GDM1 (cell line): ENCODE data around the gene KRTAP4-9.
"Not testable (repeated sequence)": the region's sequence is repeated elsewhere in the genome, so short reads cannot be mapped to it uniquely, and the experiment has no call there.

Source experiments
- DNase-seq: peaks from one replicate; lab custom pipeline; 2025; lab: John Stamatoyannopoulos, UW

The KRTAP4-9 gene

DNA sequence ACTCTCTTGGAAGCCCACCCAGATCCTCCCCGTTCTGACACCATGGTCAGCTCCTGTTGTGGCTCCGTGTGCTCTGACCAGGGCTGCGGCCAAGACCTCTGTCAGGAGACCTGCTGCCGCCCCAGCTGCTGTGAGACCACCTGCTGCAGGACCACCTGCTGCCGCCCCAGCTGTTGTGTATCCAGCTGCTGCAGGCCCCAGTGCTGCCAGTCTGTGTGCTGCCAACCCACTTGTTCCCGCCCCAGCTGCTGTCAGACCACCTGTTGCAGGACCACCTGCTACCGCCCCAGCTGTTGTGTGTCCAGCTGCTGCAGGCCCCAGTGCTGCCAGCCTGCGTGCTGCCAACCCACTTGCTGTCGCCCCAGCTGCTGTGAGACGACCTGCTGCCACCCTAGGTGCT, at the start of gene KRTAP4-9:
TSS of gene KRTAP4-9 (plus strand) at position 43 of the 400 bp plus-strand sequence. CDS start at position 43, 0 bp downstream.
- not testable (repeated sequence) for DNase-seq

DNA sequence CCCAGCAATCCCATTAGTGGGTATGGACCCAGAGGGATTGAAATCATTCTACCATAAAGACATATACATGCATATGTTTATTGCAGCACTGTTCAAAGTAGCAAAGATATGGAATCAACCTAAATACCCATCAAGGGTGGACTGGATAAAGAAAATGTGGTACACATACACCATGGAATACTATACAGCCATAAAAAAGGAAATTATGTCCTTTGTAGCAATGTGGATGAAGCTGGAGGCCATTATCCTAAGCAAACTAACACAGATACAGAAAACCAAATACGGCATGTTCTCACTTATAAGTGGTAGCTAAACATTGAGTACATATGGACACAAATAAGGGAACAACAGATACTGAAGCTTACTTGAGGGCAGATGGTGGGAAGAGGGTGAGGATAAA, 47.6 kb upstream of the KRTAP4-9 start:
- no peak for DNase-seq

DNA sequence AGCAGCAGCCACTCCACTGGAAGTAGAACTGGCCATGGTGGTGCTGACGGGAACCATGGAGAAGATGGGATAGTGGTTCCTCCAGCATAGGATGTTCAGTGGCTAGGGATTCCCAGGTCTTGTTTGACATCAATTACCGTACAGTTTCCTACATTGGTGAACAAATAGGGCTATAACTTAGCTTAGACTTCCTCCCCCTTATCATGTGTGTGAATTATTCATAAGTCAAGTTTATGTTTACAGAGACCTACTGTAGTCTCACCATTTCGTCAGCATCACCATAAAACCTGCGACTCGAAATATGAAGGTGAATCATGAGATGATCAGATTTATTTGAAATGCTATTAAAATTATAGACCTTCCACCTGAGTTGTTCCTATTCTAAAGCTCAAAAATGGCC, 46.4 kb upstream of the KRTAP4-9 start:
- no peak for DNase-seq

DNA sequence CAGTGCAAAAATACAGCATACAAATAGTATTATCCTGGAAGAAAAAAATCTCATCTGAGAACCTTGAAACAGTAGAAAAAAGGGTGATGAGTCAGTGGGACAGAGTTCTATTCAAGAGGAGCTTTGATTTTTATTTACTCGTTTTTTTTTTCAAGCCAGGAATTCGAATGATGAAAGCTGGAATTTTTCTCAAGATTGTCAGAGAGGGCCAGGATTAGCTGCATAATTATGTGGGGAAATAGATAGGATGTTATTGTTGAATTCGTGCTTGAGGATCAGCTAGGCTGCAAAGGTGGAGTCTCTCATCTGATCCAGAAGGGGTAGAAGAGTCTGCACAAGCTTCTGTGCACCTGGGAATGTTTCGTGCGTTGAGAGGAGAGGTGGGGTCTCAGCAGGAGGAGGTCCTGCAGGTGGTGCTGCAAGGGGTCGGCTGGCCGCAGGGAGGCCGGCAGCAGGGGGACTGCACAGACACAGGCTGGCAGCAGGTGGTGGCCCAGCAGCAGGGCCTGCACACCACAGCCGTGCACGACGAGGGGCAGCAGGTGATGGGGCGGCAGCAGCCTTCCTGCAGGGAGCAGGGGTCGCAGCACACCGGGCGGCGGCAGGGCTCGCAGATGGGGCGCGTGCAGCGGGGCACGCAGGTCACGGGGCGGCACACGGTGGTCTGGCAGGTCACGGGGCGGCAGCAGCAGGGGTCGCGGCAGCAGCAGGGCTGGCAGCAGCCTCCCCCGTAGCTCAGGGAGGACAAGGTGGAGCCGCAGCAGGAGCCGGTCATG, 45.7 kb upstream of the KRTAP4-9 start:
- DNase-seq: not testable (repeated sequence)

DNA sequence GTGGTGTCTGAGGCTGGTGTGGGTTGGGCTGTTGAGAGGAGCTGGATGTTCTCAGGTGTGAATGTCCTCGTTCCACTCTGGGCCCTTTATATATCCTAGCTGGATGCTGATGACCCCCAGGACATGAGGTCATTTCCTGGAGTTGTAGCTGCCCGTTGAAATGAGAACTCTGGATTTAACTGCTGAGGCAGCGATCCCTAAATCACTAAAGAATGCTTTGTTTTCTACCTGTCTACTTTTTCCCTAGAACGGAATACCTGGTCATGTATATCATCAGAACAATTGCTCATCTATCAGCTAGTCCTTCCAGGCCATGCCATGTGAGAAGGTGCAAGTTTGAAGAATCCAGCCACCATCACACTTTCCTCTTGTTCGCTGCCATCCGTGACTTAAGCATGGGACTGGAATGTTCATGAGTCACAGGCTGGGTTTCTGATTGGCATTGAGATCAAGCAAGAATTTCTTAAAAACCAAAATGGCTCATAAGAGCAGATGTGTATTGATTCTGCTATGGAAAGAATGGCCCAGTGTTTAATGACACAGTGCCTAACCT, 45.1 kb upstream of the KRTAP4-9 start, which contains the start of gene KRTAP2-3:
TSS of gene KRTAP2-3 (minus strand) at position 63 of the 553 bp plus-strand sequence. CDS start 64 bp downstream, outside the sequence.
- no peak for DNase-seq

DNA sequence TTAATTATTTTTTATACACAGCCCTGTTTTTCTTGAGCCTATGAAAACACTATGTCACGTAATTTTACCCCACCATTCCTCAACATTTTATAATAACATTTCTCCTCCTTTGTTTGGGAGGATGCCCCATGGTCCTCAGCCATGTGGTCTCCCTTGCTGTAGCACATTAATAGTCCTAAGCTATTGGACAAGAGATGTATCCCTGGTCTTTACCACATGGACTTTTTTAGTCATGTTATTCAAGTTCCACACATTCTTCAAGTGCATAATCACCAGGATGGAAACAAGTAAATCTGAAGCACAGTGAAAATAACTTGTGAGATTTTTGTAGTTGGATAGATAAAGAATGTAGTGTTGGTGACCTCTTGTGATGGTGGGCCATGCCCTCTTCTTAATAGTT, 43.2 kb upstream of the KRTAP4-9 start:
- no peak for DNase-seq

DNA sequence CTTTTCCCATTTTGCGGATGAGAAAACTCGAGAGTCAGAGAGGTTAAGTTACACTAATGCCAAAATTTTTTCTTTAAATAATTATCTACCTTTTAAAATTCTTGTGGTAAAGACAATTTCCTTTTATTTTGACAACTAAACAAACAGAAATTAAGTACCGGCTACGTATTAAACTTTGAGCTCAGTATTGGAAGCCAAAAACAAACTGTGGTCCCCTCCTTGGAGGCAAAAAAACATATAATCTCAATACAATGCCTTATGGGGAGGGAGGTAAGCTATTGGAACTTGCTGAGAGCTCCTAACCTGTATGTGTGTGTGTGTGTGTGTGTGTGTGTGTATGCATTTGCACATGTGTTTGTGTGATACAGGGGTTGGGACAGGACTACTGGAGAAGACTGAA, 41.7 kb upstream of the KRTAP4-9 start:
- DNase-seq: no peak

DNA sequence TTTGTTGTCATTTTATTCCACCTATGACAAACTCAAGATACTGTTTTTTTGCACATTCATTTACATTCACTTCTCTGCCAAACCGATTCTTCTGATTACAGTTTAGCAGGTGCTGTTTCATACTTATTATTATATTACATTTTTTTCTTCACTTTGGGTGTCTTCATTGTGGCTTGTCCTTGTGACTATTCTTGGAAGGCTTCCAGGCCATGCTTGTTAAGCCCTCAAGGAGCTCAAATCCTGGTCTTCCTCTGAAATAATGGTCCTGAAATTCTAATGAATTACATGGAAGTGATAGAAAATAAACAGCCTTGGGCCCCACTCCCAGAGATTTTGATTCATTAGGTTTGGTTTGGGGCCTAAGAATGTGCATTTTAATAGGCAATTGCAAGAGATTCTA, 40.9 kb upstream of the KRTAP4-9 start:
- no peak for DNase-seq

DNA sequence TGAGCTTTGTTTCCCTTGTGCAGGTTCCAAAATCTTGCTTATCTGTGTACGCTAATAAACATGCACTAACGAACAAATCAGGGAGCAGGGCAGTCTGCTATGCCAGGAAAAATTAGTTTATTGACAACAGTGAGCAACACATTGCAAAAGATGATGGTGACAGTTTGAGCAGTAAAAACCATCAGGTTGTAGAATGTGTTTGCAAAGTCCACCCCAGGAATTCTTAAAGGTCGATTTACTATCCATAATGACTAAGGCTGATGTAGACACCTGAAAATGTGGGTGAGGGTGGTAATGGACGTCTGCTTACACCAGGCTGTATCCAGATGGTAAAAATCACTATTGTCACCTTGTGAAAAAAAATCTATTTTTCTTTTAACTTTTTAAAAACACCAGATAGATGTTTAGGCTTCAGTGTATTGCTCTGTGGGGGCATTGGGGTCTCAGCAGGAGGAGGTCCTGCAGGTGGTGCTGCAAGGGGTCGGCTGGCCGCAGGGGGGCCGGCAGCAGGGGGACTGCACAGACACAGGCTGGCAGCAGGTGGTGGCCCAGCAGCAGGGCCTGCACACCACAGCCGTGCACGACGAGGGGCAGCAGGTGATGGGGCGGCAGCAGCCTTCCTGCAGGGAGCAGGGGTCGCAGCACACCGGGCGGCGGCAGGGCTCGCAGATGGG, 40.0 kb upstream of the KRTAP4-9 start:
- not testable (repeated sequence) for DNase-seq

DNA sequence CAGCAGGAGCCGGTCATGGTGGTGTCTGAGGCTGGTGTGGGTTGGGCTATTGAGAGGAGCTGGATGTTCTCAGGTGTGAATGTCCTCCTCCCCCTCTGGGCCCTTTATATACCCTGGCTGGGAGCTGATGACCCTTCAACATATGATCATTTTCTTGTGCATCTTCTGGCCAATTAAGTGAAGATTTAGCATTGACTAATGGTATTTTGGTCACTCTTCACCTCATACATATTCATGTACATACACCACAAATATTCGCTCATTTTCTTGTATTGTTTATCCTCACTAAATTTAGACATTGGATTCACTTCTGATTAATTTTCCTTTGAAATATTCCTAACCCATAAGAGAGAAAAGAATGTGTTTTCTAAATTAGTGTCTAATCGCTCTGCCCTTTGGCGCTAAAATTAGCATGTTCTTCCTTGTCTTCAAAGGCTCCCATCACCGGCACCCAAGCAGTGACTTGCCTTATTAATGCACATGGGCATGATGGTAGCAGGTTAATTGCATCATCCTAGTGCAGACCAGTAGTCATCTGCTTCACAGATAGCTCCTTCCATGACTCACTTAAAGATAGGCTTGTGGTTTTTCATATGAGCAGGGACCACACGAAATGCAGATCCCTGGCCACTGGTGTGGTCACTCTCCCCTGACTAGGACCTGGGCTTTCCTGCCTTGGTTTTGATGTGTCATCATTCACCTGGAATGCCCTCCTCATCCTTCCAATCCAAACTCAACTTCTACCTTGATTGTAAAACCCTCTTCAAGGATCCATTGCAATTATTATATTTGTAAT, 39.2 kb upstream of the KRTAP4-9 start, which contains the start of gene KRTAP2-4:
TSS of gene KRTAP2-4 (minus strand) at position 51 of the 796 bp plus-strand sequence. CDS start at position 17, 34 bp downstream.
- no peak for DNase-seq

DNA sequence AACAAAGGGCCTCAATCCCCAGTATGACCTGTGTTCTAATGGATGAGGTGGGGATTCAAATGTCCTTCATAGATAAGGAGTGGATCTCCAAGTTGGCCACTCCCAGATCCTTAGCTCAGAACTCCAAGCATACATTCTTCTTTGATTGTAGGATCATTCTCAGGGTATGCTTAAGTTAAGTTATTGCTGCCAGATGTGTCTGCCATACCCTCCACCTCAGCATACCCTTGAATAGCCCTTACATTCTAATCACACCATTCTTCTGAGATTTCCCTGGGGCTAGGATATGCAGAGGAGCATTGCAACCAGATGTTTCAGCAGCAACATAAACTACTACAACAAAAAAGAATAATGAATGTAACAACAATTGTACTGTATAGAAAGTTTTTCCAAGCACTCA, 37.9 kb upstream of the KRTAP4-9 start:
- DNase-seq: no peak

DNA sequence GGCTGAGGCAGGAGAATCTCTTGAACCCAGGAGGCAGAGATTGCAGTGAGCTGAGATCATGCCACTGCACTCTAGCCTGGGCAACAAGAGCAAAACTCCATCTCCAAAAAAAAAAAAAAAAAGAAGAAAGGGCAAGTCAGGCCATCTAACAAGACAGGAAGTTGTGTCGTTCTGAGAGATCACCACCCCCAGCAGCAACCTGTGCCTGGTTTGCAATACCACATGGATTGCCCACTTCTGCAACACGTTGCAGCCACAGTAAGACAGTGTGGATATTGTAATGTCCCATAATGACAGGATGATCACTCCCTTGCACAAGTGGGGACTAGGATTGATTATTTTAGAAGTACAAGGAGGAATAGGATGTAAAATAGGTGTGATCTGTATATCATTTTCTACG, 36.2 kb upstream of the KRTAP4-9 start:
- no peak for DNase-seq

DNA sequence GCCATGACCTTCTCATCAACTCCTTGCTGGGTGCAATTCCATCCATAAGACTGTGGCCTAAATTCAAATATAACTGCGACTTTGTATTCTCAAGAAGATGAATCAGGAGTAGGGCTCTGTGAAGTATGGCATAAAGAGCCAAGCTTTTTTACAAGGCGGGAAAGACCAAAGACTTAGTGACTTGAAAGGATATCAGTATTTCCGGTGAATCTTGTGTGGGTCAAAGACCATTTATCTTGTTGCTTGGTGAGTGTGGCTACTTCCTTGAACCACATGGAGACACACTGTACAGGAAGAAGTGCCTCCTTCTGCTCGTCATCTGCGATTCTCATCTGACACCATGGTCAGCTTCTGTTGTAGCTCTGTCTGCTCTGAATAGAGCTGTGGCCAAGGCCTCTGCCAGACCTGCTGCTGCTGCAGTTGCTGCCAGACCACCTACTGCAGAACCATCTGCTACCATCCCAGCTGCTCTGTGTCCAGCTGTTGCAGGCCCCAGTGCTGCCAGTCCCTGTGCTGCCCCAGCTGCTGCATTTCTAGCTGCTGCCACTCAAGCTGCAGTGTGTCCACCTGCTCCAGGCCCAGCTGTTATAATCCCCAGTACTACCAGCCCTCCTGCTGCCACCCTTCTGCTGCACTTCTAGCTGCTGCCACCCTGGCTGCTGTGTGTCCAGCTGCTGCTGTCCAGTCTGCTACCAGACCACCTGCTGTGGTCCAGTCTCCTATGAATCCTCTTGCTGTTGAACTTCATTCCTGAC, 33.4 kb upstream of the KRTAP4-9 start:
- no peak for DNase-seq

DNA sequence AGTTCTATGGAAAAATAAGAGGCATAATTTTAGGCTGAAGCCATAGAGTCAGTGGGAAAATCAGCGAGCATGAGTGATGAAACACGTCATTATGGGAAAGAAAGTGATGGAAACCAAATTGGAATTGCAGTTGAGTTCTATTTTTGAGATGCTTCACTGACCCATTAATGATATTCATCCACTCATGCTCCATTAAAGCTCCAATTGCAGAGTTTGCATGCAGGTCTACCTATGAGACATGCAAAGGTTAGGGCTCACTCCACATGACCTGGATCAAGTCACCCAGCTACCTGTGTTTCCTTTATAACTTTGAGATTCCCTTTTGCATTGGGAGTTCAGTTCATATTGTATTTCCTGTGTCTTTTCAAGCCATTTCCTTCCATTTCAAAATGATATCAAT, 31.5 kb upstream of the KRTAP4-9 start:
- no peak for DNase-seq

DNA sequence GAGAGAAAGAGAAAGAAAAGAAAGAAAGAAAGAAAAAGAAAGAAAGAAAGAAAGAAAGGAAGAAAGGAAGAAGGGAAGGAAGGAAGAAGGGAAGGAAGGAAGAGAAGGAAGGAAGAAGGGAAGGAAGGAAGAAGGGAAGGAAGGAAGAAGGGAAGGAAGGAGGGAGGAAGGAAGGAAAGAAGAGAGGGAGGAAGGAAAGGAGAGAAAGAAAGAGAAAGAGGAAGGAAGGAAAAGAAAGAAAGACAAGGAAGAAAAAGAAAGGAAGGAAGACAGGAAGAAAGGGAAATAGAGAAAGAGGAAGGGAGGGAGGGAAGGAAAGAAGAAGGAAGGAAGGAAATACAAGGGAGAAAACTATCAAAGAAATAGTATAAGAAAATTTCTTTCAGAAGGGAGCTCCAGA, 28.4 kb upstream of the KRTAP4-9 start:
- no peak for DNase-seq

DNA sequence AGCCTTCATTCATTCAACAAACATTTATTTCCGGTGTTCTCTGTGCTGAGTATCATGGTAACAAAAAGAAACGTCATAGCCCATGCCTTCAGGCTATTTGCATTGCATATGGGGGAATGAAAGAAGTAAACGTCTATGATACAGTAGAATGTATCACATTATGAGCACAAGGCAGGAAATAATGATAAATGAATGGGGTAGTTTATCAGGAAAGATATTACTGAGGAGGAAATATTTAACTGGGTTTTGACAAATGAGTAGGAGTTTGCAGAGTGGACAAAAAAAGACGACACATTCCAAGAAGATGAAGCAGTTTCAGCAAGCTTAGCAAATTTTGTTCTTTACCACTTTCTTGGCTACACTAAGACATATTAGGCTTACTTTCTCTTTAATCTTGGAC, 22.6 kb upstream of the KRTAP4-9 start:
- no peak for DNase-seq

DNA sequence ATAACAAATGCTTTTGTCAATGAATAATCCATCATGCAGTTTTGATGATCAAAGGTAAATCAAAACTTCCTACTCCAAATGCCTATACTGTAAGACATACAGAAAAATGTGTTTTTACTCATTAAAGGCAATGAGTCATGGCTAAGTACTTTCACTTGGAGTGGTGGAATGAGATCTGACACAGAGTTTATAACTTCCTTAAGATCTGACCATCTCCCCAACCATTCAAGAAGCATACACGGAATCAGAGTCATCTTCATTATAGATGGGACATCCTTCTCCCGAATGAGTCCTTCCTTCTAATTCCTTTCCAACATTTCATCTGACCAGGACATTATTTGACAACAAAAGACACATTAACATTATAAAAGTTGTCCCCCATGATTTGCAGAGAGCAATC, 21.8 kb upstream of the KRTAP4-9 start:
- not testable (repeated sequence) for DNase-seq

DNA sequence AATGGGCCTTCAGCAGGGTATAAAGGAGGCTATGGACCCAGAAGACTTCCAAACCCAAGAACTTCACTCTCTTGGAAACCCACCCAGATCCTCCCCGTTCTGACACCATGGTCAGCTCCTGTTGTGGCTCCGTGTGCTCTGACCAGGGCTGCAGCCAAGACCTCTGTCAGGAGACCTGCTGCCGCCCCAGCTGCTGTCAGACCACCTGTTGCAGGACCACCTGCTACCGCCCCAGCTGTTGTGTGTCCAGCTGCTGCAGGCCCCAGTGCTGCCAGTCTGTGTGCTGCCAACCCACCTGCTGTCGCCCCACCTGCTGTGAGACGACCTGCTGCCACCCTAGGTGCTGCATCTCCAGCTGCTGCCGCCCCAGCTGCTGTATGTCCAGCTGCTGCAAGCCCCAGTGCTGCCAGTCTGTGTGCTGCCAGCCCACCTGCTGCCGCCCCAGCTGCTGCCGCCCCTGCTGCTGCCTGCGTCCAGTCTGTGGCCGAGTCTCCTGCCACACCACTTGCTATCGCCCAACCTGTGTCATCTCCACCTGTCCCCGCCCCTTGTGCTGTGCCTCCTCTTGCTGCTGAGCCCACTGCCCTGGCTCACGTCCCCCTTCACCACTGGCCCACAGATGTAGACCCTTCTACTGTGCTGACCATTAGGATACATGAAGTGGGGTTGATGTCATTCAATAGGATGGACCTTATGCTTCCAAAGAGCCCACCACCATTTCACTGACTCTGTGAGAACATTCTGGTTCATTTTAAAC, 20.9 kb upstream of the KRTAP4-9 start, which contains the start of gene KRTAP4-7:
TSS of gene KRTAP4-7 (plus strand) at position 51 of the 757 bp plus-strand sequence. CDS start at position 108, 57 bp downstream.
- not testable (repeated sequence) for DNase-seq

DNA sequence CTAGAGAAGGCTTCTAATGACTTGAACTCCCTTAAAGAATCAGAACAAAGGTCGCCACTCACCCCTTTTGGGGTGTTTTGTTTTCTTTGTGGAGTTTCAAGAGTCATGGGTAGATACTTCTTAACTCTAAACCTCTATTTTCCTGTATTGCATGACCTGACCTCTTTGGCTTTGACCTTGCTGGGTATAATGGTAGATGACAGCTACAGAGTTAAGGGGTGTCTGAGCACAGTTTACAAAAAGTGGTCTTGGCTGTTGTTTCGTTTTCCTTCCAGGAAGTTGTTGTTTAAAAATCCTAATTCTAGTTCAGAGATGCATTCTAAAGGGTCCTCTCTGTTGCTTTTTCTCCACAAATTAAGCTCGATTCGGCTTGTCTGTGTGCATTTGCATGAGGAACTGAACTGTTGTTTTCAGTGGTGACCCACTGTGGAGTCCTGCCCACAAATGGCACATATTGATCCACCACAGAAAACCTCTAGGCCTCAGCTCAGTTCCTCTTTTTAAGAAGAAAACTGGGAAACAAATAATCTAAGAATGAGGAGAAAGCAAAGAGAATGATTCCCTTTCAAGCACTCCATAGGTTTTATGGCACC, 16.3 kb upstream of the KRTAP4-9 start:
- not testable (repeated sequence) for DNase-seq

DNA sequence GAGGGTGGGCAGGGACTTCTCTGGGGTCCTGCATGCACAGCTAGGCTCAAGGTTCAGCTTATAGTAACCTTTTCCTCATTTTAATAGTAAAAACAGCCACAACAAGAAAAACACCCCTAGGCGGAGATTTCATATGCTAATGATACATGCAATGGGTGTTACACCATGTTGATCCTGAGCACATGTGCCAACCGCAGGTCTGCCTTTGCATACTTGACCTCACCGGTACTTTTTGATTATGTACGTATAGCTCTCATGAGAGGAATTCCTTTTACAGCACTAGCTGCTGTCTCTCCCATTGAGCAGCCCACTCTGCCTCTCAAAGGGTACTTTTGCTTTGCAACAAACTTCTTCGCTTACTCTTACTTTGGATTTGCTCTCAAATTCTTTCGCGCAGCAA, 9.1 kb upstream of the KRTAP4-9 start:
- no peak for DNase-seq
